Left renal pelvis (tissue), 4 donors: ENCODE measurements around the gene CLHC1. TPM values are rescaled to one million over a fixed set of nuclear protein-coding genes. Genes with fewer than 3 reads are reported as not detected.
"Not testable (repeated sequence)": the region's sequence is repeated elsewhere in the genome, so short reads cannot be mapped to it uniquely, and the experiment has no call there.

Experiments
- DNase-seq, 4 donors: peaks; one replicate each; pipeline ENCODE4 v3.0.0-alpha.2; 2013; ENCODE audit warnings: low read depth in 4 of 4, low spot score in 3 of 4
- polyA plus RNA-seq, 4 donors: library from polyadenylated mRNA; unstranded; fragments of 120-200 nt; gene quantifications; one replicate each; pipeline ENCODE4 v1.2.1, GENCODE V29; 2013; ENCODE audit not compliant: insufficient read length in 4 of 4

CLHC1 gene
- polyA plus RNA-seq = 10 to 100 TPM; 20.7 to 31.9 (median 25.0) TPM

GRCh38 chr2:55232084-55232862 lies at the start of gene CLHC1, which contains the start of gene RPS27A:
CLHC1 (minus strand) TSS chr2:55232293; CDS start chr2:55222411, 9,882 bp downstream.
RPS27A (plus strand) TSS chr2:55232688; CDS start chr2:55232825, 137 bp downstream.
- peak; percentile 94 to 96 (median 94) for DNase-seq

DNA sequence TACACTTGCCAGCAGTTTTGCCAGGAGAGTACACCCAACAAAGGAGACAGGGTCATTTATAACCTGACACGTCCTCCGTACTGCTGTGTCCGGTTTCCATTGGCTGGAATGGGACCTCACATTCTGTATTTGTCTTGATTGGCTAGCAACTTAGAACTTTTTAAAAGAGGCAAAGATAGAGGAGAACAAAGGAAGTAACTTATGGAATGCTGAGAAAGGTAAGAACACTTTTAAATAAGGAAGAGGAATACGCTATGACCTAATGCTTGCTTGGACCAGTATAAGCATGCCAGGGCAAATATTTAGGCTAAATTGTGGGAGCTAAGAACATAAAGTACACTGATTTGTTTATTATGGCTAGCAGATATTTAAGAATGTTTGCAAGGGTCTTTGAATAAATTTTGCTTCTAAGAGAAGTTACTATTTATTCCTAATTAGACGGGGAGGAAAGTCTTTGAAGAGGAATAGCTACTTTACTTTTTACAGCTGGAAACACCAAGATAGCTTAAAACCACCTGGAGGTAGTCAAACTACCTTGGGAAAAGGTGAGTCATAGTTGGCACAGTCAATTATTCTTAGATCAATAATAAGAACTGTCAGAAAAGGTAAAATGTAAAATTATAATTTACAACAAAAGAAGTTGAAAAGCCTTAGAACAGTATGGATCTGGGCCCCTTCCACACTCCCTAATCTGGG lies 48.9 kb upstream of the CLHC1 start:
- not testable (repeated sequence) for DNase-seq

DNA sequence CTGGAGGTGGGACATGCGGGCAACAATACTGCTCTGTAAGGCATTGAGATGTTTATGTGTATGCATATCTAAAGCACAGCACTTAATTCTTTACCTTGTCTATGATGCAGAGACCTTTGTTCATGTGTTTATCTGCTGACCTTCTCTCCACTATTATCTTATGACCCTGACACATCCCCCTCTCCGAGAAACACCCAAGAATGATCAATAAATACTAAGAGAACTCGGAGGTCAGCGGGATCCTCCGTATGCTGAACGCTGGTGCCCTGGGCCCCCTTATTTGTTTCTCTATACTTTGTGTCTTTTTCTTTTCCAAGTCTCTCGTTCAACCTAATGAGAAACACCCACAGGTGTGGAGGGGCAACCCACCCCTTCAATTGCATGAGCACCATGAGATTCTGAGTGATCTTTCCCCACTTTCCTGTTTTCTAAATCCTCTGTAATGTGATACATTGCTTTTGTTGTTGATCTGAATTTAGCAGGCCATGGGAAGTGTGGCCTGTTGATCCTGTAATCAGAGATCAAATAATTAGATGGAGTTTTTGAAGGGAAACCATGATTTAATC lies 47.8 kb upstream of the CLHC1 start:
- not testable (repeated sequence) for DNase-seq

DNA sequence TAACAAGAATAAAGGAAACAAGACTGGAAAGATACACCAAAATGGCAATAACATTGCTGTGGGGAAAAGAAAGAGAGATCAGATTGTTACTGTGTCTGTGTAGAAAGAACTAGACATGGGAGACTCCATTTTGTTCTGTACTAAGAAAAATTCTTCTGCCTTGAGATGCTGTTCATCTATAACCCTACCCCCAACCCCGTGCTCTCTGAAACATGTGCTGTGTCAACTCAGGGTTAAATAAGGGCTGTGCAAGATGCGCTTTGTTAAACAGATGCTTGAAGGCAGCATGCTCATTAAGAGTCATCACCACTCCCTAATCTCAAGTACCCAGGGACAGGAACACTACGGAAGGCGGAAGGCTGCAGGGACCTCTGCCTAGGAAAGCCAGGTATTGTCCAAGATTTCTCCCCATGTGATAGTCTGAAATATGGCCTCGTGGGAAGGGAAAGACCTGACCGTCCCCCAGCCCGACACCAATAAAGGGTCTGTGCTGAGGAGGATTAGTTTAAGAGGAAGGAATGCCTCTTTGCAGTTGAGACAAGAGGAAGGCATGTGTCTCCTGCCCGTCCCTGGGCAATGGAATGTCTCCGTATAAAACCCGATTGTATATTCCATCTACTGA lies 47.2 kb upstream of the CLHC1 start:
- DNase-seq = not testable (repeated sequence)

DNA sequence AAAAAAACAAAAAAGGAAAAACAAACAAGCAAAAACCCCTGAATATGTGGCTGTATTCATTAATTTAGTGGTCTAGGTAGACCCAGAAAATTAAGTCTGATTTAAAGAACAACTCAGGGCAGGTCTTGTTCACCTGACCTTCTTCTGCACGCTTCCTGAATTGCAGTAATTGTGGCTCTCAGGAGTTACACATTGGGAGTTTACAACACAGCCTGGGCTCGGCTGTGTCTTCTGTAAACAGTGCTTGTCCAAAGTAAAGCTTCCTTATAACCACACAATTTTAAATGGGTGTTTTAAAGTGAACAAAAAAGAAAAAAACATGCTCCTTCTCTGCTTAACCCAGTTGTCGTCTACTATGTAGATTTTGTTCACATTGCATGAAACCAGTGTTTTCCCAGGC lies 45.2 kb upstream of the CLHC1 start:
- DNase-seq = no peak

DNA sequence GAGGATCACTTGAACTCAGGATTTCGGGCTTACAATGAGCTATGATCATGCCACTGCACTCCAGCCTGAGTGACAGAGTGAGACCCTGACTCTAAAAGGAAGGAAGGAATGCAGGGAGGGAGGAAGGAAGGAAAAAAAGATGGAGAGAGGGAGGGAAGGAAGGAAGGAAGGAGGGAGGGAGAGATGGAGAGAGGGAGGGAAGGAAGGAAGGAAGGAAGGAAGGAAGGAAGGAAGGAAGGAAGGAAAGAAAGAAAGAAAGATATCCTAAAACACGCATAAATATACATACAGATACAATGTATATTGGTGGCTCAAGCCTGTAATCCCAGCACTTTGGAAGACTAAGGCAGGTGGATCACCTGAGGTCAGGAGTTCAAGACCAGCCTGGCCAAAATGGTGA lies 42.3 kb upstream of the CLHC1 start:
- DNase-seq = not testable (repeated sequence)

DNA sequence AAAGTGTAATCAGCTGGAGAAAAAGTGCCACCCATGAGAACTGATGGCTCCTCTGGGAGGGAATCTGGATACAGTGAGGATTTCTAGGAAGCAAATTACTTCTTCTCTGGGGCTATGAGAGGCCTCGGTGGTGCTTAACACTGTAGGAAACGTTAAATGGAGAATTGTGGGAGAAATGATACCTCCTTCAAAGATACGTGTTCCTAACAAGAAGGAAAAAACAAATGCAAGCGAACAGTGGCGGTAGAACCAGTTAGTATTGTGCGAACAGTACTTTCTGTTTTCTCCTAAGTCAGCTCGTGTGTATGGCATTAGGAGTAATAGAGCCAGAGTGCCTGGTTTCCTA lies 37.5 kb upstream of the CLHC1 start:
- peak in 1 of 4 donors; percentile 6 for DNase-seq

- DNase-seq = peak; percentile 81 to 90 (median 86)
Measured at GRCh38 chr2:55268907-55269644, 37.0 kb upstream of the CLHC1 start, which contains the start of gene MTIF2. MTIF2 (minus strand) TSS chr2:55269231; CDS start chr2:55263858, 5,373 bp downstream.

DNA sequence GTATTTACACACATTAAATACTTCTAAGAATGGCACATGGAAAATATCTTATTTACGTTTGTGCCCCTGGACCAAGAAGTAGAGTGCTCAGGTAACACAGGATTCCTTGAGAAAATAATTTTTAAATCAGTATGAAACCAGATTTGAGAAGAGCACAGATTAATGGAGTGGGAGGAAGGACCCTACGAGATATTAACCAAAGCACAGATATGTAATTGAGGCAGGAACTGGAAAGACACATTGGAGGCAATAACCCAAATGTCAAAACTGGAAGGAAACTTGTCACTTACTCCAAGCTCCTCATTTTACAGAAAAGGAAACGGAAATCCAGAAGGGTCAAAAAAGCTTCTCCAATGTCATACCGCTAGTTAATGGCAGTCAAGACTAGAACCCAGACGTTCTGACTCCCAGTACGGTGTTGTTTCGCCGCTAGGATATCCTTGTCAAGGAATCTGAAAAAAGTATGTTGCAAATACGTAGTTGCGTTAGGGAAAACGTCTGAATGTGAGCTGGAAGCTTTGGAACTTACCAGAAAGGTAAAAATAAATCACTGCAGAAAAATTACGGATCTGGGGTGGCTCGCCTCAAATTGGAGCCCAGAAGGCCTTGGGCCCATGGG lies 36.3 kb upstream of the CLHC1 start:
- peak in 1 of 4 donors; percentile 12 for DNase-seq

GRCh38 chr2:55259586-55259985 lies 27.5 kb upstream of the CLHC1 start:
- DNase-seq = not testable (repeated sequence)

- no peak for DNase-seq
Measured at GRCh38 chr2:55252832-55253231, 20.7 kb upstream of the CLHC1 start.

DNA sequence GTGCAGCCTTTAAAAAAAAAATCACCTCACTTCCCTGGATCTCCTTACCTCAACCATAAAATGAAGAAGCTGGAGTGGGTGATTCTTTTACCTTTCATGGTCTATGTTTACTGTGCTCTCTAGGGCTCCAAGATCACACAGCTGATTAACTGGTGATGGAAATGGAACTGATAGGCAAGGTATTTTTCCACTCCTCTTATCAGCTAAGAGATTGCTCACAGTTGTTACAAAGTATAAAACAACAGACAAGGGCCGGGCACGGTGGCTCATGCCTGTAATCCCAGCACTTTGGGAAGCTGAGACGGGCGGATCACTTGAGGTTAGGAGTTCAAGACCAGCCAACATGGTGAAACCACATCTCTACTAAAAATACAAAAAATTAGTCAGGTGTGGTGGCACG lies 14.9 kb upstream of the CLHC1 start:
- DNase-seq = no peak

DNA sequence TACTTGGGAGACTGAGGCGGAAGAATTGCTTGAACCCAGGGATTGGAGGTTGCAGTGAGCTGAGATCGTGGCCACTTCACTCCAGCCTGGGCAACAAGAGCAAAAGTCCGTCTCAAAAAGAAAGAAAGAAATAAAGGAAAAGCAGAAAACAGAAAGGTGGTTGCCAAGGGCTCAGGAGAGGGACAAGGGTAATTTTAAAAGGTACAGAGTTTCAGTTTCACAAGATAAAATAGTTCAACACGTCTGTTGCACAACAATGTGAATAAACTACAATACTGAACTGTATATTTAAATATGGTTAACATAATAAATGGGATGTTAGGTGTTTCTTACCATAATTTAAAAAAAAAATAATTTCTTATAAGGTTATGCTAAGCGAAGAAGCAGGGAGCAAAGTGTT lies 13.3 kb upstream of the CLHC1 start:
- DNase-seq = no peak

DNA sequence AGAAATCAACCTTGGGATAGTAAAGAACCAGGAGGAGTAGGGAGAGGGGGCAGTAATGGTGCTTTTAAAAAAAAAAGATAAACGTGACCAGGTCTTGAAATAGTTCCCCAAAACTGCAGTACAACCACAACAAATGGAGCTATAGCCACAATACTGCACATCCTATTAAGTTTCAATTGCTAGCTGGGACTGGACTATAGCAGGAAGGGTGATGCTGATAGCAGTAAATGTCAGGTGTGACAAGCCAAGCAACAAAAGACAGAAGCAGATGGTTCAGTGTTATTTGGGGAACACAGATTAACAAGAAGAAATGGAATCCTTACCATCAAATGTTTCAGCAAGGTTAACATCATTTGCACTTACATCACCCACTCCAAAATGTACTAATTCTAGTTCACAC lies 10.5 kb upstream of the CLHC1 start:
- no peak for DNase-seq

DNA sequence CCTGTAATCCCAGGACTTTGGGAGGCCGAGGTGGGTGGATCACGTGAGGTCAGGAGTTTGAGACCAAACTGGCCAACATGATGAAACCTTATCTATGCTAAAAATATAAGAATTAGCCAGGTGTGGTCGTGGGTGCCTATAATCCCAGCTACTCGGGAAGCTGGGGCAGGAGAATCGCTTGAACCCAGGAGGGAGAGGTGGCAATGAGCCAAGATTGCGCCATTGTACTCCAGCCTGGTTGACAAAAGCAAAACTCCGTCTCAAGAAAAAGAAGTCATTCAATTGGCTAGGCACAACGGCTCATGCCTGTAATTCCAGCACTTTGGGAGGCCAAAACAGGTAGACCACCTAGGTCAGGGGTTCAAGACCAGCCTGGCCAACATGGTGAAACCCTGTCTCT lies 9.5 kb upstream of the CLHC1 start:
- not testable (repeated sequence) for DNase-seq

DNA sequence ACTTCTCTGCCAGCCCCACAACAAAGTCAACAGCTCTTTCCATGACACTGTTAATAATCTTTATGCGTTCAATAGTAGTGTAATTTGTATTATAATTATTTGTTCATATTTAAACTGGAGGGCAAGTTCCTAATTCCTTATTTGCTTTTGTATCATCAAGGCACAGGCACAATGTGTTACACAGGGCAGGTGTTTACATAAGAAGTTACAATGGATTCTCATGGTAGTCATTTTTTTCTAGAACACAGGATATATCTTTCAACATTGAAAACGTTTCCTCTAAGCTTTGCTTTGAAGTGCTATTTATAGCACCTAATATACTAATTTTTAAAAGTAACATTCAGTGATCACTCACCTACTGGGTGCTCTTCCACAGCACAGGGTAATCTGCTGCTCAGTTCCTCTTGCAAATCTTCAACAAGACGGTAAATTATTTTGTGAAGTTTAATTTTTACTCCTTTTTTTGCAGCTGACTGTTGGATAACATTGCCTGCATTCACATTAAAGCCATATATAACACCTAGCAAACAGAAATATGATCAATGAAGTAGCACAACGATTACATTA lies 7.6 kb upstream of the CLHC1 start:
- no peak for DNase-seq

DNA sequence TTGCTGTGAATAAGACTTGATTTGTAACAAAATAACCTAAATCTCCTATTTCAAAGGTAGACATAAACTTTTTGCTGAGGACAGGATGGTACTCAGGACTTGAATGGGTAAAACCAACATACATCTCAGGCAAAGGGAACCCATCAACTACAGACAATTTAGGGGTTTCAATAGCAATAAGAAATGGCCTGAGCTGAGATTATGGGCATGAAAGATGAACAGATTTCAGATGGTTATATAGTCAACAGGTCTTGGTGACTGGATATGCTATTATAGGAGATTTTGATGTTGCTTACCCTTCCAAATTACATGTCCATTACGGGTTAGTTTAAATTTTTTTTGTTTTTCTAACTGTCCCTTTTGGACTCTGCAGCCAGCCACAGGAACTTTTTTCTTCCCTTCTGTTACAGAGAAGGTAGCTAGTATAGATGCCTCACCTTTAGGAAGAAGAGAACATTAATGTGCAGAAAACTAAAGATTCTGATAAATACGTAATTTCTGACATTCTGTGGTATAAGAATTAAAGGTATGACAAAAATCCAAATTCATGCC lies 5.0 kb upstream of the CLHC1 start:
- no peak for DNase-seq

DNA sequence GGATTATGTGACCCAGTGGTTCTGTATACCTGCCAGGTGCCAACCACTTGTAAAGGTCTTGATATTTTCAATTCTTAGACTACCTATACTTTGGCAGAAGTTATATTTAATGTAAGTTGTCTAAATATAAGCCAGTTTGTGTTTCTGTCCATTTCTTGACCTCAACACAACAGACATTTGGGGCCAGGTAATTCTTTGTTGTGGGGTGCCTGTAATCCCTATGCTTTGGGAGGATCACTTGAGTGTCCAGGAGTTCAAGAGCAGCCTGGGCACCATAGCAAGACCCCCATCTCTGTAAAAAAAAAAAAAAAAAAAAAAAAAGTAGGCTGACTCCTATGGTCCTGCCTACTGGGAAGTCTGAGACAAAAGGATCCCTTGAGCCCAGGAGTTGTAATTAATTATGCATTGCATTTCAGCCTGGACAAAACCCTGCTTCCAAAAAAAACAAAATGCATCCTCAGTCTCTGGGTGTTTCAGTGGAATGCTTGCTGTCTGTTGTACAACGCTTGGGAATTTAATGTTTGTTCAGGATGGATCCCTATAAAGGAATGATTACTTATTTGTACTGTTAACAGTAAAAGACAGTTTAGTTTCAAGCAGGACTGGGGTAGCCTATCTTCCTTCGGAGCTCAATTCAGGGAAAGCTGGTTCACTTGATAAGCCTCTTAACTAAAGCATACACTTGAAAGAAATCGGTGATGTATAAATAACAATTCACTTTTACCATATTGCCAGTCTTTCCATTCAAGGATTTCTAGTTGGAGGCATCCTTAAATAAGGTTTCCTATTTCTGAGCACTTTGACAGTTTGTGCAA lies 3.8 kb upstream of the CLHC1 start:
- DNase-seq = no peak

GRCh38 chr2:55233658-55233940 lies 1.5 kb upstream of the CLHC1 start:
- no peak for DNase-seq
